Upper lobe of left lung (tissue), 4 donors: ENCODE data around the gene IQGAP1.

Experiments used
- EP300 ChIP-seq, 4 donors: sonication (generic); formaldehyde crosslinking; IDR thresholded peaks; one replicate each; pipeline ENCODE4 v1.5.1; 2017; ENCODE audit warnings: antibody characterized with exemption in 4 of 4, control low read depth in 2 of 4
- POLR2A ChIP-seq, 4 donors: fragments of 450-650 bp; IDR thresholded peaks; one replicate each; pipeline ENCODE4 v1.5.1; 2016 to 2017; ENCODE audit warnings: antibody characterized with exemption in 4 of 4, mild to moderate bottlenecking in 2 of 4
- TF ChIP-seq, protein P1 (sequence below), 6 experiments: fragments of 450-650 bp in 4 of 6; fragments of 200-600 bp in 2 of 6; sonication (generic) in 2 of 6; IDR thresholded peaks; one replicate each; pipeline ENCODE4 v1.5.1; 2016 to 2019; ENCODE audit warnings: antibody characterized with exemption in 6 of 6

DNA sequence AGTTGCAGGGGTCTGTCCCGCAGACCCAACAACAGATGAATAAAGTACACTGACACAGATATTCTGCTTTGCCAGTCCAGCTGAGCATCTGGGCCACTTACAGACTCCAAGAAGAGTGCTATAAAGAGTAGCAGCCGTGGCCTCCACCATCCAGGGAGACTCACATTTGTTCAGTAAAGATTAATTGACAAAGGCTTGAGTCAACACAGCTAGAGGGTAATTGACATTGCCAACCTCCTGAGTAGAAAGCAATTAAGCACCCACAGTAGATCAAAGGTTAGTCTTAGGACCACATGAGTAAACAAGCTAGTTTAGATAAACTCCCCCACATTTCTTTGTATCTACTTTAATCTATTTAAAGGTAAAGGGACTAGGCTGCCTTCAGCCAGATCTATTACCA lies 125.4 kb downstream of the IQGAP1 start:
- TF ChIP-seq, protein P1, sequence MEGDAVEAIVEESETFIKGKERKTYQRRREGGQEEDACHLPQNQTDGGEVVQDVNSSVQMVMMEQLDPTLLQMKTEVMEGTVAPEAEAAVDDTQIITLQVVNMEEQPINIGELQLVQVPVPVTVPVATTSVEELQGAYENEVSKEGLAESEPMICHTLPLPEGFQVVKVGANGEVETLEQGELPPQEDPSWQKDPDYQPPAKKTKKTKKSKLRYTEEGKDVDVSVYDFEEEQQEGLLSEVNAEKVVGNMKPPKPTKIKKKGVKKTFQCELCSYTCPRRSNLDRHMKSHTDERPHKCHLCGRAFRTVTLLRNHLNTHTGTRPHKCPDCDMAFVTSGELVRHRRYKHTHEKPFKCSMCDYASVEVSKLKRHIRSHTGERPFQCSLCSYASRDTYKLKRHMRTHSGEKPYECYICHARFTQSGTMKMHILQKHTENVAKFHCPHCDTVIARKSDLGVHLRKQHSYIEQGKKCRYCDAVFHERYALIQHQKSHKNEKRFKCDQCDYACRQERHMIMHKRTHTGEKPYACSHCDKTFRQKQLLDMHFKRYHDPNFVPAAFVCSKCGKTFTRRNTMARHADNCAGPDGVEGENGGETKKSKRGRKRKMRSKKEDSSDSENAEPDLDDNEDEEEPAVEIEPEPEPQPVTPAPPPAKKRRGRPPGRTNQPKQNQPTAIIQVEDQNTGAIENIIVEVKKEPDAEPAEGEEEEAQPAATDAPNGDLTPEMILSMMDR (IDR thresholded peaks at IDR 0.05) = no peak
- TF ChIP-seq EP300 (IDR thresholded peaks at IDR 0.05) = no peak
- TF ChIP-seq POLR2A (IDR thresholded peaks at IDR 0.05) = no peak
